Hepatic stellate cell (primary cell): Measurements from ENCODE around the gene SUPT16H.
A peak's percentile ranks its signal among the peaks of the same experiment; 100 is the strongest.
"Not testable (repeated sequence)": the region's sequence is repeated elsewhere in the genome, so short reads cannot be mapped to it uniquely, and the experiment has no call there.

ENCODE experiments used
- DNase-seq: peaks from one replicate; pipeline ENCODE4 v3.0.0; 2011; ENCODE audit warnings: low spot score

SUPT16H gene

DNA sequence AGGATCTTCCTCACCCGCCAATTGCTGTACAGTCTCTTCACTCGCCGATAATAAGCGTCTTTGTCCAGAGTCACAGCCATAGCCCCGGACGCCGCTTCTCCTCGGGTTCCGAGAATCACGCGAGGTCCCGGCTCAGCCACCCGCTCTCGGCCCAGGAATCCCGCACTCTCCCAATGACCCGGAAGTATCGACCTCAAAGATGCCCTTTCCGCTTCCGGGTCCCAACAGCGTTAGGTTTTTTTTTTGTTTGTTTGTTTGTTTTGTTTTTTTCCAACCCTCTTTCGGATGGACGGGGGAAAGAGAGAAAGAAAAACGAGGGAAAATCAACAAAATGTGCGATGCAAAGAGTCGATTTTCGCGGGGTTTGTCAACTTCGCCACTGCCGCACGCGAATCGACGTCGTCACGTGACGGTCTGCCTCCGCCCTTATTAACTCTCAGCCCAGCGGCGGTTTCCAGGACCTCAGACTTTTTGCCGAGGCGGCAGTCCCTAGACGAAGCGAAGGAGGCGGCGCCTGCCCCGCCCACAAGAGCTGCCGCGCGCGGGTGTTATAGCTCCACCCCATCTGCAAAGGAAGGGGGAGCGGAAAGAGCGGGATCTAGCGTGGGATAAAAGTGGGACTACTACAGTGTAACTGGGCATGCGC, at the start of gene SUPT16H:
TSS of gene SUPT16H (minus strand) at position 172 of the 646 bp plus-strand sequence. CDS start at position 80, 92 bp downstream.
- DNase-seq = peak; percentile 83

DNA sequence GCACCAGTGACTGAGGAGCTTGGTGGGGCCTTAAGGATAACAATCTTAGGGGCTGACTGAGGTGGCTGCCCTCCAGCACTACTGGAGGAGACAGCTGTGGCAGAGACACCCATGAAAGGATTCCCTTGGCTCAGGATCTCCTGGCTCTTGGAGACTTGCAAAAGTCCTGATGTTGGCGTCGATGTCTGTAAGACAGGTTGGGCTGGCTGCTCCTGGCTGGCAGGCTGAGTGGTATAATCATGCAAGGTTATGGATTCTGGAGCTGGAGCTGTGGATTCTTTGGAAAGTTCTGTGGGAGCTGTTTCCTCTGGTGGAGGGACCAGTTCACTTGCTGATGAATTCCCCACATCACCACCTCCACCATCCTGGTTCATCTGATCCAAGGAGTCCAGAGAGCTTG, 47.3 kb upstream of the SUPT16H start:
- DNase-seq = no peak

- DNase-seq = no peak
Observed at GRCh38 chr14:21428930-21429329, 45.1 kb upstream of the SUPT16H start.

DNA sequence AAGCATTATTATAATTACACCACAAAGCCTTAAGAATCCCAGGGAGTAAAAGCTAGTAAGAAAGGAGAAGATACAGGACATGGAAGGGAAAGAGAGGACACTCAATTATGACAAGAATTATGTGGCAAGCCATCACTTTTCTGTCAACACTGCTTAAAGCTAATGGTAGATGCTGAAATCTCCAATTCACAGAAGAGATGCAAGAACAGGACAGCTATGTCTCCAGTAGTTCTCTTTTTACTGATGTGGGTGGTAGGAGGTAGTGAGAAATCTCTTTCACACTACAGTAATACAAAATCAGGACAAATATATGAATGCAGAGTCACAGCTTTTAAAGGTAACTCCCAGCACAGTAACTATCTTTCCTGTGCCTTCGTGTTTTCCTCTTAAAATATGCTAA, 42.9 kb upstream of the SUPT16H start:
- no peak for DNase-seq

GRCh38 chr14:21419528-21419927, 35.7 kb upstream of the SUPT16H start:
- no peak for DNase-seq

GRCh38 chr14:21415329-21415728, 31.5 kb upstream of the SUPT16H start:
- DNase-seq = no peak

DNA sequence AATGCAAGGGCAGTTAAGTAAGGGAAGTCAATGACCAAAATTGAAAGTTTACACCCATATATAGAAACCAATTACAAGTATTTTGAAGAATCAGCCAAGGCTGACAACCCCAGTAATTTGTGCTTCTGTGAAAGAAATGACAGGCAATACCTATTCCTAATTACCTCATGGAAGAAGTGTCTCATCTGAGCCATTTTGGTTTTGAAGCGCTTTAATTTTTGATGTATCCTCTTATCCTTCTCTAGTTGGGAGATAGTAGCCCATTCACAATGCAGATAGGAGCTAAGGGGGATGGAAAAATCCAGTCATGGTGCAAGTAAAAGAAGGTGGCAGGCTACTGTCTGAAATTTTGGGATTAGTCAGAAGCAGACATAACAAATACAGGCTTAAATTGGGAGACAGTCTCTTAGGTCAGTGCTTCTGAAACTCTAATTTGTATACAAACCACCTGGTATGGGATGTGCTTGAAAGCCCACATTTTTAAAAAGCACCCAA, 30.4 kb upstream of the SUPT16H start:
- no peak for DNase-seq

DNA sequence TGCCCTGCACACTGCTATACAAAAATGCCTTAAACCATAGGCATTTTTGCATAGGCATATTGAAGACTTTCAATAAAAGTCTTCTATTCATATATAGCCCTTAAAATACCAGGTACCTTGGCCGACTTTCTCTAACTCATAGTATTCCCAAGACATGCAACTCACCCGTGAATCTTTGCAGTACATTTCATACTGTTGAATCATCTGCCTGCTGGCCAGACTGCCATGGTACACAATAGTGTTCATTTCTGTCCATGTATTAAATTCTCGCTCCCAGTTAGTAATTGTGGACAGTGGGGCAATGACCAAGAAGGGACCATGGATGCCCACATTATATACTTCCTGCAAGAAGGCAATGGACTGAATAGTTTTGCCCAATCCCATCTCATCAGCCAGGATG, 24.3 kb upstream of the SUPT16H start:
- peak; percentile 44 for DNase-seq

DNA sequence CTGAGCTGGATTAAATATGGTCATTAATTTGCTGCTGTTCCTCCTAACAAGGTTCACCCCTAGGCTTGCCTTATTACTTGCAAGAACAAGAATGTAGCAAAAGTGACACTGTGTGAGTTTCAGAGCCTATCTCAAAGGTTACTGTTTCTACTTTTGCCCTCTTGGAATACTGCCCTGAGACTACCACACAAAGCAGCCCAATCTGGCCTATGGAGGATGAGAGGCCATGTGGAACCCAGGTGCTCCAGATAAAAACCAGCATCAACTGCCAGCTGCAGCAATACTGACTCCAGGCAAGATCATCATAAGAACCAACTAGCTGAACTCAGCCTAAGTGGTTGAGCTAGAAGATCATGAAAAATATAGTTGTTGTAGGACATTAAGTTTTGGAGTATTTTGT, 22.4 kb upstream of the SUPT16H start:
- DNase-seq = no peak

GRCh38 chr14:21405097-21405496, 21.3 kb upstream of the SUPT16H start:
- DNase-seq = no peak

- no peak for DNase-seq
Observed at GRCh38 chr14:21399311-21399870, 15.6 kb upstream of the SUPT16H start.

- no peak for DNase-seq
Observed at GRCh38 chr14:21398901-21399300, 15.1 kb upstream of the SUPT16H start.

DNA sequence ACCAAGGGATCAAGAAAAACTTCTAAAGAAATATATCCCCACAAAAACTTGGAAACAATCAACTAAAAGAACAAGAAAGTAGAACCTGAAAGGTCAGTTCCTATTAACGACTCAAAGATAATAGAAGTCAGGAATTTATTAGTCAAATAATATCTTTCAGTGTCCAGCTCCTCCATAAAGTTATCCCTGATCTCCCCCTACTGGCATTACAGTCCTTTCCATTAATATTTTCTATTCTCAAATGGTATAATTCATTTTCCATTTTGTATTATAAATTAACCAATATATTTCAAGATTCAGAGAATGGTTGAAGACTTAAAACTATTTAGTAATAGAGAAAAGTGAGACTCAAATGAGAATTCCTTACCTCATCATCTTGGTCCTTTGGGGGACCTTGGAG, 11.6 kb upstream of the SUPT16H start:
- DNase-seq = no peak

- no peak for DNase-seq
Observed at GRCh38 chr14:21385188-21385904, 1.5 kb upstream of the SUPT16H start.

- no peak for DNase-seq
Observed at GRCh38 chr14:21384494-21384851, 654 bp upstream of the SUPT16H start.

DNA sequence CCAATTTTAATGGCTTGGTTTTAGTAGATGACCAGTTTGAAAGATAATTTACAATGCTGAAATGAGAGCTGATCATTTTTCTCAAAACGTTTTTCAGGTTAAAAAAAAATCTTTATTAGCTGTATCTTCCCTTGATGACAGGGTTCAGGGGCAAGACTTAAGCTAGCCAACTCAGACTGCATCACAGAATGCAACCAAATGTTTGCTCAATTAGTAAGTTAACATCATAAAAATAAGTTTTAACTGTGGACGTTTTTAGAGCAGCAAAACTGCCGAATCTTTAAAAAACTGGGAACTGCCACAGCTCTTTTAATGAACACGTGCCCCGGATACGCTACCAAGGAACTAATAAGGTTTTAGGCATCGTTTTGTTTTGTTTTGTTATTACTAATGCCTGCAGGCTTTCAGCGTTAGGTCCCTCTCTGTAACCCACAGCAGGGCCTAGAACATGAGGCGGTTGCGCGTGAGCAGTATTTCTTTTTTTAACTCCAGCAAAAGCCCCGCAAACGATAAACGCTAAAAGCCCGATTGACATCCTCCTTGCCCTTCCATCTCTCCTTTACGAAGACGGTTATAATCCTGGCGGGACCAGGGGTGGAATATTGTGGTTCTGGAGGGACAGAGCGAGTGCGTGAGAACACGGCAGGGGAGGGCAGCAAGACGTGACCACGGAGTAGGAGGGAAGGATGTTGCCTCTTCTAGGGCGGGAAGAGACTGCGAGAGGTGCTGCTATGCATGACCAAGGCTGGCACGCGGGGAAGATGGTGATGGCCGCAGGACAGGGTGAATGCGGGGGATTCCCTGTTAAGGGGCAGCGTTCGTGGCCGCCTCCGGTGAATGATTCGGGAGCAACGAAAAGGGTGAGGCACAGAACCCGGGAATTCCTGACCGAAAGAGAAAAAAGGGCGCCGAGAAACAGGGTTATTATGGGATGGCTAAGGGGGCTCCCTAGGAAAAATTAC, 652 bp downstream of the SUPT16H start:
- DNase-seq = peak; percentile 51

DNA sequence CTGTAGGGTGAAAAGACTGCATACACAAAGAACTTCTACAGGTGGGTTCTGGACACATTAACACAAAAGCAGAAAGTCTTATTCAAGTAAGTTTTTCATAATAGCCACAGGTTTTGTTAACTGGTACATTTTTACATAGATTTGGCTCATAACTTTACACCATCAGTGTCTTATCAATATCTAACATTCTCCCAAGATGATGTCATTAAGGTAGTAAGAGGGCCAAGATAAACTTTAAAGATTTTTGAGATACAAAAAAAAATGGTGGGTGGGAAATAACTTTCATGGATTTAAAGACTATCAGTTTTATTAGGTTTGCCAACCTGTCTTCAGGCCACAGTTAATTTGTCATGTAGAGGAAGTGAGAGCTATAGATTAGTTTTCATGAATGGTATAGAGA, 1.7 kb downstream of the SUPT16H start:
- DNase-seq = no peak

DNA sequence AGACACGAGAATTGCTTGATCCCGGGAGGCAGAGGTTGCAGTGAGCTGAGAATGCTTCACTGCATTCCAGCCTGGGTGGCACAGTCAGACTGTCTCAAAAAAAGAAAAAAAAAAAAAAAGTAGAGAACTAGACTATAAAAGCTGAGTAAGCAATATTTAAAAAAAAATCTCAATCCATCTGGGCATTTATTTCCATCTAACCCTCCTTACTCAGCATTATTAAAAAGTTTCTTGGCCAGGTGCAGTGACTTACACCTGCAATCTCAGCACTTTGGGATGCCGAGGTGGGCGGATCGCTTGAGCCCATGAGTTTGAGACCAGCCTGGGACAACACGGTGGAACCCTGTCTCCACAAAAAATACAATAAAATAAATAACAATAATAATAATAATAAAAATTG, 4.5 kb downstream of the SUPT16H start:
- no peak for DNase-seq

GRCh38 chr14:21373980-21374379, 9.8 kb downstream of the SUPT16H start:
- no peak for DNase-seq

DNA sequence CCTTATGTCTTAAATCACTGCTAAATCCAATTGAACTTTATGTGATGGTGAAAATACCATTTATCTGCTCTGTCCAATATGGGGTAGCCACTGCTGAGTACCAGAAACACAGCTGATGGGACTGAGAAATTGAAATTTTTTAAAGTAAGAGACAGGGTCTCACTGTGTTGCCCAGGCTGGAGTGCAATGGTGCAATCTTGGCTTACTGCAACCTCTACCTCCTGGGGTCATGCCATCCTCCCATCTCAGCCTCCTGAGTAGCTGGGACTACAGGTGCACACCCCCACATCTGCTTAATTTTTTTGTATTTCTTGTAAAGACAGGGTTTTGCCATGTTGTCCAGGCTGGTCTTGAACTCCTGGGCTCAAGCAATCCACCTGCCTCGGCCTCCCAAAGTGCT, 11.0 kb downstream of the SUPT16H start:
- DNase-seq = not testable (repeated sequence)

- no peak for DNase-seq
Observed at GRCh38 chr14:21369949-21370679, 13.7 kb downstream of the SUPT16H start.
